Panc1 (cell line): ENCODE measurements around the gene ARHGAP23. TPM values are rescaled to one million over a fixed set of nuclear protein-coding genes. Genes with fewer than 3 reads are reported as not detected.

Source experiments
- ATAC-seq: fragments of 200-7000 bp; cut with Tn5 transposase; 2 replicates; pipeline ENCODE4 v1.9.1; 2020; ENCODE audit warnings: mild to moderate bottlenecking, moderate library complexity
- BruUV-seq: library from RNA; stranded (reverse); fragments of 400-500 nt; replicated peaks from 2 replicates; lab custom pipeline; 2021; lab: Mats Ljungman, UMichigan
- CTCF ChIA-PET: fragments of 300-600 bp; sonication (Branson Sonifier 250); formaldehyde crosslinking; loops from one replicate; lab custom pipeline; 2022; ENCODE audit warnings: antibody characterized with exemption; lab: Charles Lee
- POLR2A ChIA-PET: fragments of 300-600 bp; sonication (Branson Sonifier 250); formaldehyde crosslinking; loops from one replicate; lab custom pipeline; 2022; ENCODE audit warnings: antibody characterized with exemption; lab: Charles Lee
- DNase-seq: peaks from one replicate; pipeline ENCODE4 v3.0.0-alpha.2; 2010; ENCODE audit warnings: low read depth, low spot score
- H3K27ac ChIP-seq: 2 replicates; pipeline ENCODE4 v1.5.1; 2011; ENCODE audit warnings: mild to moderate bottlenecking, low read length, inconsistent platforms
- H3K27me3 ChIP-seq: fragments of 200-500 bp; sonication (Bioruptor generic); 2 replicates; pipeline ENCODE4 v1.6.0; 2014; ENCODE audit warnings: low read length, inconsistent platforms; ENCODE audit not compliant: control insufficient read depth, insufficient read depth
- H3K36me3 ChIP-seq: fragments of 200-500 bp; sonication (Bioruptor generic); 2 replicates; pipeline ENCODE4 v1.5.1; 2014; ENCODE audit warnings: inconsistent platforms, mild to moderate bottlenecking, low read length, moderate library complexity; ENCODE audit not compliant: control insufficient read depth, insufficient read depth
- H3K4me1 ChIP-seq: 2 replicates; pipeline ENCODE4 v1.5.1; 2011; ENCODE audit warnings: inconsistent platforms, mild to moderate bottlenecking, low read length, moderate library complexity; ENCODE audit not compliant: control insufficient read depth, insufficient read depth
- H3K4me3 ChIP-seq, 2 experiments: 2 replicates each; pipeline ENCODE4 v1.5.1; 2011 to 2012; ENCODE audit warnings: low read depth in 2 of 2, low read length in 2 of 2, mild to moderate bottlenecking in 2 of 2, inconsistent platforms in 1 of 2, moderate library complexity in 1 of 2
- H3K9me3 ChIP-seq: fragments of 200-500 bp; sonication (Bioruptor generic); 2 replicates; pipeline ENCODE4 v1.5.1; 2014; ENCODE audit warnings: low read depth, mild to moderate bottlenecking, inconsistent platforms, low read length, moderate library complexity; ENCODE audit not compliant: control insufficient read depth, insufficient read depth
- CTCF ChIP-seq: fragments of 450-650 bp; IDR thresholded peaks from 2 replicates; pipeline ENCODE4 v1.5.1; 2017; ENCODE audit warnings: mild to moderate bottlenecking
- POLR2AphosphoS5 ChIP-seq: IDR thresholded peaks from 2 replicates; pipeline ENCODE4 v1.6.1; 2012; ENCODE audit warnings: mild to moderate bottlenecking, low read depth, low read length, moderate library complexity
- REST ChIP-seq, 2 experiments: IDR thresholded peaks; 2 replicates each; pipeline ENCODE4 v1.6.1; 2011 to 2012; ENCODE audit warnings: low read depth in 2 of 2, control low read depth in 1 of 2, low read length in 1 of 2, mild to moderate bottlenecking in 1 of 2, moderate library complexity in 1 of 2; ENCODE audit not compliant: insufficient read depth in 1 of 2
- SIN3A ChIP-seq: IDR thresholded peaks from 2 replicates; pipeline ENCODE4 v1.6.1; 2012; ENCODE audit warnings: low read depth, mild to moderate bottlenecking, low read length, moderate library complexity, borderline replicate concordance; ENCODE audit not compliant: insufficient read depth
- TCF7L2 ChIP-seq: IDR thresholded peaks from 2 replicates; pipeline ENCODE4 v1.6.1; 2011; ENCODE audit warnings: mild to moderate bottlenecking, low read depth, low read length, inconsistent platforms
- in situ Hi-C: cut with HindIII; loops from 2 replicates; pipeline ENCODE4 v1.10.0; 2016; ENCODE audit warnings: low sequenced_read_pairs, low pct_unique_long_range_greater_than_20kb
- intact Hi-C: fragments of 100-400 bp; cut with micrococcal nuclease; formaldehyde crosslinking; loops from one replicate; pipeline ENCODE4 v1.10.0; 2022; ENCODE audit not compliant: unreplicated experiment
- total RNA-seq: library from RNA; stranded (reverse); gene quantifications from one replicate; pipeline ENCODE4 v1.2.1, GENCODE V29; 2021; ENCODE audit not compliant: unreplicated experiment

Gene ARHGAP23
- total RNA-seq, 1 experiment from 2014 or later, result 33.0 TPM

GRCh38 chr17:38510421-38511149, 82.3 kb downstream of the ARHGAP23 start:
- peak overlapping the region; percentile 40 to 57 for H3K4me3 ChIP-seq
- no peak for DNase-seq
- no peaks in the 10 kb centered on the region for H3K36me3 ChIP-seq
- no peak overlapping the region for H3K27ac ChIP-seq
- no TSS peak for BruUV-seq
- no peaks in the 10 kb centered on the region for H3K9me3 ChIP-seq
- in situ Hi-C loops, result no loop called here
- no peaks in the 10 kb centered on the region for H3K27me3 ChIP-seq
- CTCF ChIA-PET, result interaction anchor here (1.2 to 1.9 kb wide), 2 partner anchors 48 to 87 kb away, joined by 3 to 5 read pairs; no protein-coding TSS in a partner anchor
- ATAC-seq, result peak; percentile 77
- POLR2A ChIA-PET, result no interaction called here
- H3K4me1 ChIP-seq, result peaks cover 12% of the 10 kb centered on the region
- intact Hi-C loops, result no loop called here
- TF ChIP-seq CTCF, result peak; percentile 60
- TF ChIP-seq REST (IDR thresholded peaks at IDR 0.05; ENCODE audit: insufficient read depth in 1 of 2, low read depth in 2 of 2, low read length in 1 of 2), result no peak

GRCh38 chr17:38511150-38512108, 83.2 kb downstream of the ARHGAP23 start:
- TF ChIP-seq CTCF (no peak), TCF7L2 (no peak), POLR2AphosphoS5 (peak; percentile 32; the same call in 1 of the 2 replicates), REST (IDR thresholded peaks at IDR 0.05; ENCODE audit: insufficient read depth in 1 of 2, low read depth in 2 of 2, low read length in 1 of 2) (no peak), SIN3A (0 out of 2 replicates have a peak, but pooled peaks have one; percentile 22)
- ChIA-PET POLR2A (no interaction called here), CTCF (interaction anchor here (1.2 kb wide), 1 partner anchor 26 kb away, joined by 3 read pairs; no protein-coding TSS in a partner anchor)
- in situ Hi-C loops (no loop called here), intact Hi-C loops (no loop called here)
- no peaks in the 10 kb centered on the region for H3K27me3 ChIP-seq
- no peak overlapping the region; the same call in 1 of the 2 replicates for H3K27ac ChIP-seq
- peak overlapping the region; percentile 29 to 36; a peak in 3 of 4 replicates for H3K4me3 ChIP-seq
- DNase-seq (no peak), ATAC-seq (no peak)
- no peaks in the 10 kb centered on the region for H3K36me3 ChIP-seq
- H3K9me3 ChIP-seq, result no peaks in the 10 kb centered on the region
- BruUV-seq, result TSS peak; percentile 74
- H3K4me1 ChIP-seq, result peaks cover 12% of the 10 kb centered on the region
